Measurements from ENCODE around the gene FBXL22.

The FBXL22 gene

GRCh38 chr15:63582179-63582578 lies 15.0 kb upstream of the FBXL22 start:
- Histone ChIP-seq H3K27me3 (ENCODE audit: low read length) (no peaks in the 10 kb centered on the region), H3K79me2 (ENCODE audit: insufficient read depth, low read length) (no peaks in the 10 kb centered on the region), H2AFZ (ENCODE audit: low read depth, low read length, severe bottlenecking) (no peak overlapping the region), H4K20me1 (ENCODE audit: low read depth, low read length) (no peaks in the 10 kb centered on the region), H3F3A (ENCODE audit: insufficient read depth) (0 out of 2 replicates have a peak, but pooled peaks cover 6% of the 10 kb centered on the region), H3K36me3 (ENCODE audit: low read length) (peaks cover 8% of the 10 kb centered on the region), H3K4me2 (ENCODE audit: low read depth, low read length, poor library complexity, severe bottlenecking) (no peak overlapping the region), H3K9me2 (replicated peaks; ENCODE audit: insufficient read depth, low read length) (no peaks in the 10 kb centered on the region), H3K4me3 (ENCODE audit: insufficient read depth, low read length, poor library complexity, severe bottlenecking) (no peak overlapping the region), H3K9ac (ENCODE audit: low read length) (no peak overlapping the region), H3K9me3 (ENCODE audit: insufficient read depth, low read length) (no peaks in the 10 kb centered on the region), H3K27ac (ENCODE audit: low read depth, low read length) (no peak overlapping the region)
- TF ChIP-seq CTCF (IDR thresholded peaks at IDR 0.05; ENCODE audit: insufficient read depth, low read length, poor library complexity, severe bottlenecking) = no peak
- TF ChIP-seq EZH2phosphoT487 (conservative IDR thresholded peaks at IDR 0.05; ENCODE audit: low read length) = no peak

GRCh38 chr15:63582718-63583426 lies 14.3 kb upstream of the FBXL22 start:
- no peak overlapping the region for H2AFZ ChIP-seq (ENCODE audit: low read depth, low read length, severe bottlenecking)
- no peaks in the 10 kb centered on the region for H4K20me1 ChIP-seq (ENCODE audit: low read depth, low read length)
- H3K9me3 ChIP-seq (ENCODE audit: insufficient read depth, low read length) = no peaks in the 10 kb centered on the region
- H3K36me3 ChIP-seq (ENCODE audit: low read length) = peaks cover 8% of the 10 kb centered on the region
- no peaks in the 10 kb centered on the region for H3K9me2 ChIP-seq (replicated peaks; ENCODE audit: insufficient read depth, low read length)
- H3K79me2 ChIP-seq (ENCODE audit: insufficient read depth, low read length) = no peaks in the 10 kb centered on the region
- no peak overlapping the region for H3K4me3 ChIP-seq (ENCODE audit: insufficient read depth, low read length, poor library complexity, severe bottlenecking)
- H3F3A ChIP-seq (ENCODE audit: insufficient read depth) = 0 out of 2 replicates have a peak, but pooled peaks cover 6% of the 10 kb centered on the region
- no peaks in the 10 kb centered on the region for H3K27me3 ChIP-seq (ENCODE audit: low read length)
- H3K9ac ChIP-seq (ENCODE audit: low read length) = no peak overlapping the region
- H3K4me2 ChIP-seq (ENCODE audit: low read depth, low read length, poor library complexity, severe bottlenecking) = no peak overlapping the region
- TF ChIP-seq CTCF (IDR thresholded peaks at IDR 0.05; ENCODE audit: insufficient read depth, low read length, poor library complexity, severe bottlenecking) (no peak), EZH2phosphoT487 (conservative IDR thresholded peaks at IDR 0.05; ENCODE audit: low read length) (no peak)
- no peak overlapping the region for H3K27ac ChIP-seq (ENCODE audit: low read depth, low read length)

- H3K4me3 ChIP-seq (ENCODE audit: insufficient read depth, low read length, poor library complexity, severe bottlenecking) = no peak overlapping the region
- H3K9me3 ChIP-seq (ENCODE audit: insufficient read depth, low read length) = no peaks in the 10 kb centered on the region
- H3F3A ChIP-seq (ENCODE audit: insufficient read depth) = no peaks in the 10 kb centered on the region
- no peaks in the 10 kb centered on the region for H3K79me2 ChIP-seq (ENCODE audit: insufficient read depth, low read length)
- no peak for TF ChIP-seq CTCF (IDR thresholded peaks at IDR 0.05; ENCODE audit: insufficient read depth, low read length, poor library complexity, severe bottlenecking)
- no peak for TF ChIP-seq EZH2phosphoT487 (conservative IDR thresholded peaks at IDR 0.05; ENCODE audit: low read length)
- no peak overlapping the region for H2AFZ ChIP-seq (ENCODE audit: low read depth, low read length, severe bottlenecking)
- H3K9me2 ChIP-seq (replicated peaks; ENCODE audit: insufficient read depth, low read length) = no peaks in the 10 kb centered on the region
- no peak overlapping the region for H3K4me2 ChIP-seq (ENCODE audit: low read depth, low read length, poor library complexity, severe bottlenecking)
- no peak overlapping the region for H3K9ac ChIP-seq (ENCODE audit: low read length)
- no peaks in the 10 kb centered on the region for H4K20me1 ChIP-seq (ENCODE audit: low read depth, low read length)
- no peaks in the 10 kb centered on the region for H3K27me3 ChIP-seq (ENCODE audit: low read length)
- H3K27ac ChIP-seq (ENCODE audit: low read depth, low read length) = no peak overlapping the region
- H3K36me3 ChIP-seq (ENCODE audit: low read length) = peaks cover 11% of the 10 kb centered on the region
These were observed 10.4 kb upstream of the FBXL22 start for GRCh38 chr15:63586790-63587189.

All from SU-DHL-6 (cell line).